Measurements from ENCODE around the gene CALU.

GRCh38 chr7:128708235-128708634 is 30.9 kb upstream of the CALU start:
- TF ChIP-seq, protein P1, sequence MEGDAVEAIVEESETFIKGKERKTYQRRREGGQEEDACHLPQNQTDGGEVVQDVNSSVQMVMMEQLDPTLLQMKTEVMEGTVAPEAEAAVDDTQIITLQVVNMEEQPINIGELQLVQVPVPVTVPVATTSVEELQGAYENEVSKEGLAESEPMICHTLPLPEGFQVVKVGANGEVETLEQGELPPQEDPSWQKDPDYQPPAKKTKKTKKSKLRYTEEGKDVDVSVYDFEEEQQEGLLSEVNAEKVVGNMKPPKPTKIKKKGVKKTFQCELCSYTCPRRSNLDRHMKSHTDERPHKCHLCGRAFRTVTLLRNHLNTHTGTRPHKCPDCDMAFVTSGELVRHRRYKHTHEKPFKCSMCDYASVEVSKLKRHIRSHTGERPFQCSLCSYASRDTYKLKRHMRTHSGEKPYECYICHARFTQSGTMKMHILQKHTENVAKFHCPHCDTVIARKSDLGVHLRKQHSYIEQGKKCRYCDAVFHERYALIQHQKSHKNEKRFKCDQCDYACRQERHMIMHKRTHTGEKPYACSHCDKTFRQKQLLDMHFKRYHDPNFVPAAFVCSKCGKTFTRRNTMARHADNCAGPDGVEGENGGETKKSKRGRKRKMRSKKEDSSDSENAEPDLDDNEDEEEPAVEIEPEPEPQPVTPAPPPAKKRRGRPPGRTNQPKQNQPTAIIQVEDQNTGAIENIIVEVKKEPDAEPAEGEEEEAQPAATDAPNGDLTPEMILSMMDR (IDR thresholded peaks at IDR 0.05; ENCODE audit: insufficient read depth, low read length, poor library complexity, severe bottlenecking), result no peak
- no peak for TF ChIP-seq EZH2phosphoT487 (conservative IDR thresholded peaks at IDR 0.05; ENCODE audit: low read length)

Data from SU-DHL-6 (cell line).